Endometrial microvascular endothelial cells (primary cell): ENCODE results near the gene REXO4. TPM values are rescaled to one million over a fixed set of nuclear protein-coding genes. Genes with fewer than 3 reads are reported as not detected.
"Not testable (repeated sequence)": the region's sequence is repeated elsewhere in the genome, so short reads cannot be mapped to it uniquely, and the experiment has no call there.

Experiments used
- in situ Hi-C: cut with HindIII; loops from 2 replicates; pipeline ENCODE4 v1.10.0; 2017; ENCODE audit warnings: low sequenced_read_pairs, low pct_unique_long_range_greater_than_20kb; ENCODE audit errors: inconsistent ontology term
- total RNA-seq: library from RNA; depleted of rRNA; stranded (reverse); fragments of >200 nt; gene quantifications from one replicate; pipeline ENCODE4 v1.2.3, GENCODE V29; 2015; ENCODE audit errors: inconsistent ontology term

REXO4 gene
- total RNA-seq, 1 donor from 2014 or later, result 18.7 TPM

GRCh38 chr9:133453651-133454050, 35.8 kb upstream of the REXO4 start:
- in situ Hi-C loops, result no loop called here

- in situ Hi-C loops, result no loop called here
These were observed 34.8 kb upstream of the REXO4 start for GRCh38 chr9:133452562-133452961.

GRCh38 chr9:133451865-133452264, 34.1 kb upstream of the REXO4 start:
- in situ Hi-C loops, result not testable (repeated sequence)

- in situ Hi-C loops, result no loop called here
These were observed 31.9 kb upstream of the REXO4 start for GRCh38 chr9:133449760-133450159.

GRCh38 chr9:133448487-133448972, 30.7 kb upstream of the REXO4 start:
- in situ Hi-C loops, result no loop called here

GRCh38 chr9:133445293-133445969, 27.6 kb upstream of the REXO4 start:
- in situ Hi-C loops, result no loop called here

GRCh38 chr9:133443982-133444381, 26.2 kb upstream of the REXO4 start:
- in situ Hi-C loops, result no loop called here

GRCh38 chr9:133443248-133443647, 25.4 kb upstream of the REXO4 start:
- in situ Hi-C loops, result no loop called here

GRCh38 chr9:133441571-133441970, 23.8 kb upstream of the REXO4 start:
- in situ Hi-C loops, result no loop called here

GRCh38 chr9:133440874-133441273, 23.1 kb upstream of the REXO4 start:
- in situ Hi-C loops, result no loop called here

GRCh38 chr9:133439337-133439736, 21.5 kb upstream of the REXO4 start:
- in situ Hi-C loops, result no loop called here

- in situ Hi-C loops, result no loop called here
These were observed 20.1 kb upstream of the REXO4 start for GRCh38 chr9:133437753-133438531.

- in situ Hi-C loops, result no loop called here
These were observed 18.9 kb upstream of the REXO4 start for GRCh38 chr9:133436681-133437080.

GRCh38 chr9:133433351-133433843, 15.6 kb upstream of the REXO4 start:
- in situ Hi-C loops, result no loop called here

- in situ Hi-C loops, result no loop called here
These were observed 12.4 kb upstream of the REXO4 start for GRCh38 chr9:133430244-133430643.

- in situ Hi-C loops, result no loop called here
These were observed 11.9 kb upstream of the REXO4 start for GRCh38 chr9:133429641-133430161.

GRCh38 chr9:133429214-133429613, 11.4 kb upstream of the REXO4 start:
- in situ Hi-C loops, result no loop called here

GRCh38 chr9:133428617-133429101, 10.8 kb upstream of the REXO4 start:
- in situ Hi-C loops, result no loop called here

GRCh38 chr9:133427658-133428348, 10.0 kb upstream of the REXO4 start:
- in situ Hi-C loops, result no loop called here
